CD14-positive monocyte (primary cell): Measurements from ENCODE around the gene AFF3. TPM values are rescaled to one million over a fixed set of nuclear protein-coding genes. Genes with fewer than 3 reads are reported as not detected.

Experiments used
- DNase-seq, 3 donors: peaks; one replicate each; pipeline ENCODE4 v3.0.0-alpha.2; 2011 to 2022
- H2AFZ ChIP-seq: 2 replicates; pipeline ENCODE4 v1.6.0; 2012; ENCODE audit warnings: mild to moderate bottlenecking, low read depth, low read length, inconsistent platforms; ENCODE audit not compliant: insufficient read depth, poor library complexity, severe bottlenecking
- H3K27ac ChIP-seq, 2 donors: 1 replicate in 1 of 2; 2 replicates in 1 of 2; pipeline ENCODE4 v1.5.1; 2012 to 2013; ENCODE audit warnings: low read length in 2 of 2, control low read depth in 1 of 2, inconsistent platforms in 1 of 2, low read depth in 1 of 2, mild to moderate bottlenecking in 1 of 2
- H3K27me3 ChIP-seq, 2 donors: one replicate each; pipeline versions ENCODE4 v1.6.0 to v1.6.1; 2011 to 2013; ENCODE audit warnings: low read length in 2 of 2; ENCODE audit not compliant: control insufficient read depth in 2 of 2, insufficient read depth in 2 of 2
- H3K36me3 ChIP-seq, 2 donors: replicated peaks in 1 of 2; 1 replicate in 1 of 2; 2 replicates in 1 of 2; pipeline versions ENCODE4 v1.5.1 to v1.6.1; 2012 to 2013; ENCODE audit warnings: low read length in 2 of 2, control low read depth in 1 of 2, inconsistent platforms in 1 of 2, mild to moderate bottlenecking in 1 of 2; ENCODE audit not compliant: insufficient read depth in 2 of 2, control insufficient read depth in 1 of 2
- H3K4me1 ChIP-seq, 2 donors: 1 replicate in 1 of 2; 2 replicates in 1 of 2; pipeline versions ENCODE4 v1.5.1 to v1.6.1; 2012 to 2013; ENCODE audit warnings: low read length in 2 of 2, control low read depth in 1 of 2, inconsistent platforms in 1 of 2, mild to moderate bottlenecking in 1 of 2, moderate library complexity in 1 of 2; ENCODE audit not compliant: insufficient read depth in 2 of 2, control insufficient read depth in 1 of 2
- H3K4me2 ChIP-seq: replicated peaks from 2 replicates; pipeline ENCODE3; 2012; ENCODE audit warnings: low read length, moderate library complexity, mild to moderate bottlenecking; ENCODE audit not compliant: poor library complexity, severe bottlenecking; ENCODE audit errors: extremely low read depth
- H3K4me3 ChIP-seq, 3 experiments: fragments of 200-600 bp in 1 of 3; sonication (generic) in 1 of 3; replicated peaks in 1 of 3; 1 replicate in 2 of 3; 2 replicates in 1 of 3; pipeline ENCODE4 v1.5.1; 2011 to 2013; ENCODE audit warnings: low read length in 3 of 3, mild to moderate bottlenecking in 3 of 3, control low read depth in 2 of 3, low read depth in 2 of 3, inconsistent platforms in 1 of 3, moderate library complexity in 1 of 3
- H3K79me2 ChIP-seq: 2 replicates; pipeline ENCODE4 v1.6.0; 2012; ENCODE audit warnings: mild to moderate bottlenecking, control low read depth, inconsistent platforms, low read length, moderate library complexity; ENCODE audit not compliant: insufficient read depth
- H3K9ac ChIP-seq: 2 replicates; pipeline ENCODE4 v1.6.0; 2017; ENCODE audit warnings: low read length, mild to moderate bottlenecking; ENCODE audit not compliant: insufficient read depth, poor library complexity, severe bottlenecking
- H3K9me3 ChIP-seq, 2 donors: replicated peaks in 1 of 2; 1 replicate in 1 of 2; 2 replicates in 1 of 2; pipeline versions ENCODE4 v1.5.1 to v1.6.1; 2012 to 2013; ENCODE audit warnings: low read length in 2 of 2, control low read depth in 1 of 2; ENCODE audit not compliant: control insufficient read depth in 1 of 2, insufficient read depth in 1 of 2
- H4K20me1 ChIP-seq: 2 replicates; pipeline ENCODE4 v1.6.0; 2012; ENCODE audit warnings: mild to moderate bottlenecking, low read length, control low read depth, moderate library complexity; ENCODE audit not compliant: insufficient read depth
- H3K27ac Mint-ChIP-seq, 7 donors: one replicate each; pipeline ENCODE4 v1.8.0; 2020; ENCODE audit warnings: mild to moderate bottlenecking in 7 of 7, mixed read lengths in 7 of 7, moderate library complexity in 6 of 7, inconsistent platforms in 2 of 7
- H3K27me3 Mint-ChIP-seq, 3 donors: one replicate each; pipeline ENCODE4 v1.8.0; 2021 to 2022; ENCODE audit warnings: low read depth in 3 of 3, mild to moderate bottlenecking in 3 of 3, mixed read lengths in 3 of 3, moderate library complexity in 3 of 3, inconsistent platforms in 1 of 3
- H3K36me3 Mint-ChIP-seq, 2 donors: one replicate each; pipeline ENCODE4 v1.8.0; 2020; ENCODE audit warnings: mixed read lengths in 2 of 2, inconsistent platforms in 1 of 2, mild to moderate bottlenecking in 1 of 2
- H3K4me1 Mint-ChIP-seq: one replicate; pipeline ENCODE4 v1.8.0; 2020; ENCODE audit warnings: mild to moderate bottlenecking, mixed read lengths
- H3K4me3 Mint-ChIP-seq, 2 donors: one replicate each; pipeline ENCODE4 v1.8.0; 2020; ENCODE audit warnings: mild to moderate bottlenecking in 2 of 2, mixed read lengths in 2 of 2, moderate library complexity in 1 of 2
- H3K9me3 Mint-ChIP-seq, 7 donors: one replicate each; pipeline ENCODE4 v1.8.0; 2020 to 2022; ENCODE audit warnings: mixed read lengths in 7 of 7, mild to moderate bottlenecking in 6 of 7, moderate library complexity in 6 of 7, inconsistent platforms in 2 of 7
- CTCF ChIP-seq: fragments of 200-600 bp; IDR thresholded peaks from one replicate; pipeline ENCODE4 v1.8.0; 2022; ENCODE audit warnings: antibody characterized with exemption, mild to moderate bottlenecking
- WGBS: methylation state at CpG from one replicate; pipeline ENCODE4 v1.1.5; 2013; ENCODE audit warnings: missing lambda C conversion rate; ENCODE audit not compliant: insufficient coverage; 5-methylcytosine and 5-hydroxymethylcytosine counted together
- intact Hi-C, 2 donors: fragments of 100-400 bp; cut with micrococcal nuclease; formaldehyde crosslinking; loops; one replicate each; pipeline versions ENCODE4 v1.15.0 to v1.15.1; 2023
- polyA plus RNA-seq, 3 donors: library from polyadenylated mRNA; depleted of rRNA in 1 of 3; unstranded in 2 of 3; stranded (reverse) in 1 of 3; fragments of 300-500 nt in 2 of 3; fragments of >200 nt in 1 of 3; fragmentation: Illumina TruSeq in 2 of 3; gene quantifications; 1 replicate in 2 of 3; 2 replicates in 1 of 3; pipeline ENCODE4 v1.2.3, GENCODE V29; 2012 to 2021

AFF3 gene
- polyA plus RNA-seq, 3 donors = 0.17 to 4.1 (median 0.49) TPM

GRCh38 chr2:100174026-100174431 is 31.6 kb upstream of the AFF3 start:
- H3K27me3 ChIP-seq = no peaks in the 10 kb centered on the region
- H3K36me3 ChIP-seq = no peaks in the 10 kb centered on the region
- H3K9me3 ChIP-seq = no peaks in the 10 kb centered on the region
- 83% methylated on average over 1 of the region's 6 CpGs for WGBS
- peak overlapping the region; percentile 73 for H2AFZ ChIP-seq
- peak overlapping the region; percentile 76 for H3K4me2 ChIP-seq
- peak overlapping the region; percentile 39 for H3K9ac ChIP-seq
- Mint-ChIP-seq H3K36me3 (no peaks in the 10 kb centered on the region), H3K4me3 (peak overlapping the region; percentile 78 to 96), H3K27me3 (peaks cover 0 to 2% (median 1%) of the 10 kb centered on the region in 3 donors), H3K4me1 (peaks cover 15% of the 10 kb centered on the region), H3K27ac (peak overlapping the region in 3 of 7 donors; percentile 60 to 90 (median 86)), H3K9me3 (peaks cover 0 to 4% (median 0%) of the 10 kb centered on the region in 7 donors)
- no peaks in the 10 kb centered on the region for H3K79me2 ChIP-seq
- no peaks in the 10 kb centered on the region for H4K20me1 ChIP-seq
- H3K27ac ChIP-seq = no peak overlapping the region
- DNase-seq = peak in 1 of 3 donors; percentile 10
- H3K4me3 ChIP-seq = peak overlapping the region; percentile 20 to 73 (median 68)
- H3K4me1 ChIP-seq = peaks cover 4 to 7% of the 10 kb centered on the region in 2 donors
- no peak for TF ChIP-seq CTCF
- intact Hi-C loops = no loop called here

GRCh38 chr2:100166701-100167100 is 24.3 kb upstream of the AFF3 start:
- Mint-ChIP-seq H3K27me3 (peaks cover 0 to 2% (median 0%) of the 10 kb centered on the region in 3 donors), H3K36me3 (peaks cover 0 to 3% of the 10 kb centered on the region in 2 donors), H3K9me3 (peaks cover 10 to 19% (median 13%) of the 10 kb centered on the region in 7 donors), H3K4me3 (no peak overlapping the region), H3K4me1 (no peaks in the 10 kb centered on the region), H3K27ac (no peak overlapping the region)
- Histone ChIP-seq H3K27ac (no peak overlapping the region), H3K9ac (no peak overlapping the region), H3K27me3 (no peaks in the 10 kb centered on the region), H3K36me3 (no peaks in the 10 kb centered on the region), H3K79me2 (no peaks in the 10 kb centered on the region), H3K4me3 (no peak overlapping the region), H4K20me1 (no peaks in the 10 kb centered on the region), H3K4me1 (no peaks in the 10 kb centered on the region), H2AFZ (no peak overlapping the region), H3K4me2 (no peak overlapping the region), H3K9me3 (peaks cover 4 to 10% of the 10 kb centered on the region in 2 donors)
- no peak for TF ChIP-seq CTCF
- intact Hi-C loops = no loop called here
- 96% methylated on average over 4 of the region's 6 CpGs for WGBS
- DNase-seq = no peak
